ENCODE data around the gene C9orf72.

The C9orf72 gene

DNA sequence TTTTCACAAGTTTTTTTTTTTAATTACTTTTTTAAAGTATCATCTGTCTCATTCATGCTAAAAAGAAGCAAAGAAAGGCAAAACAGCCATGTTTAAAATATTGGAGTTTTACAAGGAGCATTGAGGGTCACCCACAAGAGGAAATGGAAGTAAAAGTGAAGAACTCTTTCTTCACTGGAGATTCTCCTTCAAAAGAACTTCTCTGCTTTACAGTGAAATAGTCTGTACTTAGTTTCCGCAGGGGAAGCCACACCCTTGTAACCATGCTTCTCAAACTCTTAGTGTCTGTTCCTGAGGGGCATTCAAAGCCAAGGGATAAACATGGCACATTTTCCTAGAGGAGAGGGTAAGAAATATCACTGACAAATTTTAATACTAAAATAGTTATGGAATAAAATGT, 8.6 kb downstream of the C9orf72 start:
- H3K4me1 ChIP-seq (ENCODE audit: control insufficient read depth, insufficient read depth, low read length, poor library complexity, severe bottlenecking): no peaks in the 10 kb centered on the region
- peaks cover 11% of the 10 kb centered on the region for H3K36me3 ChIP-seq (ENCODE audit: control insufficient read depth, insufficient read depth, low read length)
- DNase-seq: no peak
- no peak overlapping the region for H3K27ac ChIP-seq (ENCODE audit: insufficient read depth, low read length, poor library complexity, severe bottlenecking)
- no peaks in the 10 kb centered on the region for H3K27me3 ChIP-seq (replicated peaks; ENCODE audit: control insufficient read depth, insufficient read depth, low read length, poor library complexity, severe bottlenecking)
- no peaks in the 10 kb centered on the region for H3K9me3 ChIP-seq (ENCODE audit: control insufficient read depth, low read length)
- no peak overlapping the region for H3K4me3 ChIP-seq (ENCODE audit: insufficient read depth, low read depth, low read length, poor library complexity, severe bottlenecking)

DNA sequence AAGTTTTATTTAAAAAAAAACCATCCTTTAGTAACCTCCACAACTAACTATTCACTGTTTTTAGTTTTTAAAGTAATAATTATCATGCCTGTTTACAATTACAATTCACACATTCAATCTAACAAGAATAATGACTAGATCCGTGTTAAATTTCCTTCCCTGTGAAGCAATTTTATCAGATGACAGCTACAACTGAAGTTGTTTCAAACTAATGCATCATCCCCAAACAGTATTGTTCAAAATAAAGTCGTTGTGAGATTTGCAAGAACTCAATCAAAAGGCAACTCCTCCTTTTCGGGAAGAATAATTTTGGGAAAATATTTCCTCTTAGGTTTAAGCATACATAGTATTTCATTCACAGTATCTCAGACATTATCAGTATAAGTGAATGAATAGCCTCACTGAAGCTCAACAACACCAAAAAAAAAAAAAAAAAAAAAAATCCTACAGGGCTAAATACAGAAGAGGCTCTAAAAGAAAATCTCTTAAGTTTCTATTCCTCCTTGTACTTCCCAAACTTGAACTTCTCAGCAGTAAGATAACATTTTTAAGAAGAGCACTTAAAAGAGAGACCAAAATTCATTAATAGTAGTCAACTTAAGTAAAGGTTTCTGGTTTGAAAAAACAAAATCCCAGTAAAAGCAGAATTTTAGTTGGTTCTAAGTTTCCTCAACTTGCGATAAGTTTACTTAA, 9.4 kb downstream of the C9orf72 start:
- Histone ChIP-seq H3K27me3 (replicated peaks; ENCODE audit: control insufficient read depth, insufficient read depth, low read length, poor library complexity, severe bottlenecking) (no peaks in the 10 kb centered on the region), H3K4me3 (ENCODE audit: insufficient read depth, low read depth, low read length, poor library complexity, severe bottlenecking) (no peak overlapping the region), H3K27ac (ENCODE audit: insufficient read depth, low read length, poor library complexity, severe bottlenecking) (no peak overlapping the region), H3K9me3 (ENCODE audit: control insufficient read depth, low read length) (no peaks in the 10 kb centered on the region), H3K36me3 (ENCODE audit: control insufficient read depth, insufficient read depth, low read length) (peaks cover 11% of the 10 kb centered on the region), H3K4me1 (ENCODE audit: control insufficient read depth, insufficient read depth, low read length, poor library complexity, severe bottlenecking) (no peaks in the 10 kb centered on the region)
- DNase-seq: no peak

DNA sequence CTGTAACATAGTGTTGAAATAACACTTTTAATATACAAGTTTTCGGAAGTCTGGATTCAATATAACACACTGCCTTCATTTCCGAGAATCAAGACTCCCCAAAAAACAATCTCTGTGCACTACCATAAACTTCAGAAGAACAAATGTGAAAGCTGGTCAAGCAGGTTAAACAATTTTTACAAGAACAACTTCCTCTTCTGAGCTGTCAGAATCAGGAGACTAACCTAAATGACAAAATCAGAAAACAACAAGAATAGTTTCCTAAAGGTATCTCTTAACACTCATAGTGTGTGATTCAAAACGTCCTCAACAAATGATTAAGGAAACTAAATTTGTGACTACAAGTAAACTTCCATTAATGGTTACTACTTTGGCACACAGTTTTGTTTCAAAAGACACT, 11.6 kb downstream of the C9orf72 start:
- Histone ChIP-seq H3K4me1 (ENCODE audit: control insufficient read depth, insufficient read depth, low read length, poor library complexity, severe bottlenecking) (no peaks in the 10 kb centered on the region), H3K27ac (ENCODE audit: insufficient read depth, low read length, poor library complexity, severe bottlenecking) (no peak overlapping the region), H3K36me3 (ENCODE audit: control insufficient read depth, insufficient read depth, low read length) (peaks cover 16% of the 10 kb centered on the region), H3K27me3 (replicated peaks; ENCODE audit: control insufficient read depth, insufficient read depth, low read length, poor library complexity, severe bottlenecking) (no peaks in the 10 kb centered on the region), H3K4me3 (ENCODE audit: insufficient read depth, low read depth, low read length, poor library complexity, severe bottlenecking) (no peak overlapping the region), H3K9me3 (ENCODE audit: control insufficient read depth, low read length) (no peaks in the 10 kb centered on the region)
- DNase-seq: no peak

DNA sequence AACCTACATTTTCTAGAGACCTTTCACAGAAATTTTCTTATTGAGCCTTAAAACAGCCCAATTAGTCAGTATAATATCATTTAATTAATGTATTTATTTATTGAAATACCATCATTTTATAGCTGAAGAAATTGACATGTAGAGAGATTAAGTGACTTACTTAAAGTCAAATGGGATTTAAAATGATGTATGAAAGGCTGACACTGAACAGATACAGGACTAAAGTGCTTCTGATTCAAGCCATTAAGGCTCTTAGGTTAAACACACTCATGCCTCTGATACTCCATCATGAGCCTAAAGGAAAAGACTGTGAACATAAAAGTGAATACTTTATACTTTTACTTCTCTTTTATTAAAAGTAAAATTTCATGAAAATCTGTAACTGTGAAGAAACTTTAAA, 12.8 kb downstream of the C9orf72 start:
- H3K27me3 ChIP-seq (replicated peaks; ENCODE audit: control insufficient read depth, insufficient read depth, low read length, poor library complexity, severe bottlenecking): no peaks in the 10 kb centered on the region
- no peaks in the 10 kb centered on the region for H3K9me3 ChIP-seq (ENCODE audit: control insufficient read depth, low read length)
- H3K27ac ChIP-seq (ENCODE audit: insufficient read depth, low read length, poor library complexity, severe bottlenecking): no peak overlapping the region
- H3K4me1 ChIP-seq (ENCODE audit: control insufficient read depth, insufficient read depth, low read length, poor library complexity, severe bottlenecking): no peaks in the 10 kb centered on the region
- H3K36me3 ChIP-seq (ENCODE audit: control insufficient read depth, insufficient read depth, low read length): peaks cover 21% of the 10 kb centered on the region
- no peak for DNase-seq
- H3K4me3 ChIP-seq (ENCODE audit: insufficient read depth, low read depth, low read length, poor library complexity, severe bottlenecking): no peak overlapping the region

DNA sequence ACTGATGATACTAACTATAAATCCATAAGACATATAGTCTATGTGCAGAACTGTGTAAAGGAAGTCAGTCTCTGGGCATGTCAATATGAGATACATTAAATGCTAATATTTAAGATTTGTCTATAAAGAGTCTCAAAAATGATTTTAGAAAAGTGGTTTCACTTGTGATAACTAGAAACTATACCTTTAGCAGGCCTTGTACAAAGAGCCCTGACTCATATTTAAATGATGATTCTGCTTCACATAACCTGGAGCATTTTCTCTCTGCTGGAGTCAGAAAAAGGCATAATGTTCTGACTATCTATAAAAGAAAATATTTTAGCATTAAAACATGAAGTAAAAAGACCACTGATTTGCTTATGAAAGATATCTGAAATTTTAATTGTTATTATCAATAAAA, 15.0 kb downstream of the C9orf72 start:
- H3K36me3 ChIP-seq (ENCODE audit: control insufficient read depth, insufficient read depth, low read length): peaks cover 30% of the 10 kb centered on the region
- DNase-seq: no peak
- no peaks in the 10 kb centered on the region for H3K4me1 ChIP-seq (ENCODE audit: control insufficient read depth, insufficient read depth, low read length, poor library complexity, severe bottlenecking)
- no peak overlapping the region for H3K4me3 ChIP-seq (ENCODE audit: insufficient read depth, low read depth, low read length, poor library complexity, severe bottlenecking)
- no peaks in the 10 kb centered on the region for H3K27me3 ChIP-seq (replicated peaks; ENCODE audit: control insufficient read depth, insufficient read depth, low read length, poor library complexity, severe bottlenecking)
- no peaks in the 10 kb centered on the region for H3K9me3 ChIP-seq (ENCODE audit: control insufficient read depth, low read length)
- no peak overlapping the region for H3K27ac ChIP-seq (ENCODE audit: insufficient read depth, low read length, poor library complexity, severe bottlenecking)

DNA sequence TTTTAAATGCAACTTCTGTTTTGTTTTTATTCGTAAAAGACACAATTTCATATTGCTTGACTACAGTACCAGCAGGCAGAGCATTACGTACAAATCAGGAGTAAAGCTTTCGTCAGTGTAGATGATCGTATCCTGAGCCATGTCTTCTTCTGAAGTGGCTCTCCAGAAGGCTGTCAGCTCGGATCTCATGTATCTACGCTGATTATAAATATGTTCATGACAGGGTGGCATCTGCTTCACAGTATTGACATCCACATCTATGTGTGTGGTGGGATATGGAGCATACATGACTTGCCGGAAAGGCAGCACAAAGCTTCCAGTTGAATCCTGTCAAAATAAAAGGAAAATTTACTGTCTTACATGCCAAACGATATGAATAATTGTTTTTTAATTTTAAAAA, 16.8 kb downstream of the C9orf72 start:
- no peaks in the 10 kb centered on the region for H3K9me3 ChIP-seq (ENCODE audit: control insufficient read depth, low read length)
- peaks cover 31% of the 10 kb centered on the region for H3K36me3 ChIP-seq (ENCODE audit: control insufficient read depth, insufficient read depth, low read length)
- no peak overlapping the region for H3K4me3 ChIP-seq (ENCODE audit: insufficient read depth, low read depth, low read length, poor library complexity, severe bottlenecking)
- H3K27ac ChIP-seq (ENCODE audit: insufficient read depth, low read length, poor library complexity, severe bottlenecking): no peak overlapping the region
- no peaks in the 10 kb centered on the region for H3K4me1 ChIP-seq (ENCODE audit: control insufficient read depth, insufficient read depth, low read length, poor library complexity, severe bottlenecking)
- no peak for DNase-seq
- no peaks in the 10 kb centered on the region for H3K27me3 ChIP-seq (replicated peaks; ENCODE audit: control insufficient read depth, insufficient read depth, low read length, poor library complexity, severe bottlenecking)

DNA sequence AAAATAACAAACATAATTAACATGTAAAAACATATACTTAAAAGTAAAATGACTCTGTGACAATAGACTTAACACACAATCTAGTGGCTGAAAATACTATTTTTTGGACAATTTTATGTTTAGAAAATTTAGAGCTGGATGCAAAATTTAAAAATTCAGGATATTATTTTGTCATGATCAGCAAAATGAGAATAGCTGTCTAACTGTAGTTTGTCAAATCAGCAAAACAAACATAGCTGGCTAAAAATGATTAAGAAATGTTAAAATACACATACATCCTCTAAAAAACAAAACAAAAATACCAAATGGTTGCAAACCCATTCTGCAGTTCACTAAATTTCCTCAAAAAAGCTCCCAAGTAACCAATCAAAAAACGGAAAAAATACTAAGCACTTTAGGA, 18.6 kb downstream of the C9orf72 start:
- DNase-seq: no peak
- H3K27ac ChIP-seq (ENCODE audit: insufficient read depth, low read length, poor library complexity, severe bottlenecking): no peak overlapping the region
- H3K4me3 ChIP-seq (ENCODE audit: insufficient read depth, low read depth, low read length, poor library complexity, severe bottlenecking): no peak overlapping the region
- no peaks in the 10 kb centered on the region for H3K27me3 ChIP-seq (replicated peaks; ENCODE audit: control insufficient read depth, insufficient read depth, low read length, poor library complexity, severe bottlenecking)
- no peaks in the 10 kb centered on the region for H3K4me1 ChIP-seq (ENCODE audit: control insufficient read depth, insufficient read depth, low read length, poor library complexity, severe bottlenecking)
- no peaks in the 10 kb centered on the region for H3K9me3 ChIP-seq (ENCODE audit: control insufficient read depth, low read length)
- H3K36me3 ChIP-seq (ENCODE audit: control insufficient read depth, insufficient read depth, low read length): peaks cover 27% of the 10 kb centered on the region

DNA sequence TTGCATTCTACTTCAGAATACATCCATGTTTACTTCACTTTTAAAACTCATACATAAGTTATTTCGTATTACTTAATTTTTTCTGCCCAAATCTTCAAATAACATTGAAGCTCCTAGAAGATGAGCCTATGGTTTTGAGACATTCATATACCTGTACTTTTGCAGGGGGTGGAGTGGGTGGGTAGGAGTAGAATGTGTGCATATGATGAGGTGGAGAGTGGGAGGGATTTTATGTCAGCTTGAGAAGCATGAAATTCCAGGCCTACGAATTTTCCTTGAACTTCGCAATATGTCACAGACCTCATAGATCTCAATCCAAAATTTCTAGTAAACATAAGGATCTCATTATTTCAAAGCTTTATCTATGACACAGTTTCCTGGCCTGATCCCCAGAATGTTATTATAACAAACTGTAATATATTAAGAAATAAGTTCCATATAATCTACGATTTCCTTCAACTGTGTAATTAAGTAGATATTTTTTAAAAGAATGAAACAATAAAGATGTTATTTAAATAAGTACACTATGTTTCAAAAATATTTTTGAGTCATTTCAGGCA, 24.0 kb downstream of the C9orf72 start:
- no peak overlapping the region for H3K4me3 ChIP-seq (ENCODE audit: insufficient read depth, low read depth, low read length, poor library complexity, severe bottlenecking)
- no peaks in the 10 kb centered on the region for H3K27me3 ChIP-seq (replicated peaks; ENCODE audit: control insufficient read depth, insufficient read depth, low read length, poor library complexity, severe bottlenecking)
- no peak overlapping the region for H3K27ac ChIP-seq (ENCODE audit: insufficient read depth, low read length, poor library complexity, severe bottlenecking)
- no peaks in the 10 kb centered on the region for H3K9me3 ChIP-seq (ENCODE audit: control insufficient read depth, low read length)
- no peaks in the 10 kb centered on the region for H3K4me1 ChIP-seq (ENCODE audit: control insufficient read depth, insufficient read depth, low read length, poor library complexity, severe bottlenecking)
- peaks cover 13% of the 10 kb centered on the region for H3K36me3 ChIP-seq (ENCODE audit: control insufficient read depth, insufficient read depth, low read length)
- no peak for DNase-seq

DNA sequence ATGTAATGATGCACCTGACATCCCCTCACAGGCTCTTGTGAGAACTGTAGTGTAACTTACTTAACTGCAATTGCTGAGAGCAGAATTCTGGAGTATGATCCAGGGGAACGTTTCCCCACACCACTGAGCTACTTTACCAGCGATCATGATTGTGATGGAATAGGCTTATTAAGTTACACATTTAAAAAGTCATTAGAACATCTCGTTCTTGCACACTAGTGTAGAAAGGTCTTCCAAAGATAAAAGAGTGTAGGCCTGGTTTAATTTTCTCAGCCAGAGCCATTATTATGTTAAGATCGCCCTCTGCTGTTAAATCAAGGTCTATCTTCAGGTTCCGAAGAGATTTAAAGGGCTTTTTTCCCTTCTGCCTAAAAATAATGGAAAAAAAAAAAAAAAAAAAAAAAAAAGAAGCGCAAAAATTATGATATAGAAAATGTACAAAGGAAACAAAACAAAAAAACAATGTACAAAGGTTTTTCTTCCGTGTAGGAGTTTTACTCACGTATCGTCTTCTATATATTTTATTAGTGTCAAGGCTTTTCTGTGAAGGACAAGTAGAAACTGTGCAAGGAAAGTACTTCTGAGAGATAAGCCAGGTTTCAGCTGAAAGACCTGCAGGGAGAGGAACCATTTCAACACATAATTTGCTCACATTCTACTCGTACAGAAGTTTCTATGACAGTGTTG, 25.1 kb downstream of the C9orf72 start:
- no peak overlapping the region for H3K27ac ChIP-seq (ENCODE audit: insufficient read depth, low read length, poor library complexity, severe bottlenecking)
- H3K4me1 ChIP-seq (ENCODE audit: control insufficient read depth, insufficient read depth, low read length, poor library complexity, severe bottlenecking): no peaks in the 10 kb centered on the region
- no peak for DNase-seq
- no peaks in the 10 kb centered on the region for H3K9me3 ChIP-seq (ENCODE audit: control insufficient read depth, low read length)
- H3K36me3 ChIP-seq (ENCODE audit: control insufficient read depth, insufficient read depth, low read length): peaks cover 8% of the 10 kb centered on the region
- H3K4me3 ChIP-seq (ENCODE audit: insufficient read depth, low read depth, low read length, poor library complexity, severe bottlenecking): no peak overlapping the region
- no peaks in the 10 kb centered on the region for H3K27me3 ChIP-seq (replicated peaks; ENCODE audit: control insufficient read depth, insufficient read depth, low read length, poor library complexity, severe bottlenecking)

DNA sequence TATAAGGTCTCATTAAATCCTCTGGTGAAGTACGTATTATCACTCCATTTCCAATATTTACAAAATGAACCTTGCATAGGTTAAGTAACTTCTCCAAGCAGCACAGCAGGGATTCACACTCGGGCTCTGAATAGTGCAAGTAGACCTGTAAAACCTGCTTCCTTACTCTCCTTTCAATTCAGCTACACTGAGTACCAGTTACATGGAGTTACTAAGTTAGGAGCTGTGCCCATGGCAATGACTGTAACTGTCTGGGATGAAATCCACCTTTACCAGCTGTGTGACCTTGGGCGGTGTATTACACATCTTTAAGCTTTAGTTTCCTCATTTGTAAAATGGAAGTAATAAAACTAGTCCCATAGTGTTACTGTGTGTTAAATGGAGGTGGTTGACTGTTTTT, 27.8 kb downstream of the C9orf72 start:
- Histone ChIP-seq H3K4me3 (ENCODE audit: insufficient read depth, low read depth, low read length, poor library complexity, severe bottlenecking) (no peak overlapping the region), H3K36me3 (ENCODE audit: control insufficient read depth, insufficient read depth, low read length) (peaks cover 11% of the 10 kb centered on the region), H3K27ac (ENCODE audit: insufficient read depth, low read length, poor library complexity, severe bottlenecking) (no peak overlapping the region), H3K27me3 (replicated peaks; ENCODE audit: control insufficient read depth, insufficient read depth, low read length, poor library complexity, severe bottlenecking) (no peaks in the 10 kb centered on the region), H3K9me3 (ENCODE audit: control insufficient read depth, low read length) (no peaks in the 10 kb centered on the region), H3K4me1 (ENCODE audit: control insufficient read depth, insufficient read depth, low read length, poor library complexity, severe bottlenecking) (no peaks in the 10 kb centered on the region)
- DNase-seq: no peak

All from effector memory CD4-positive, alpha-beta T cell (primary cell).